ENCODE measurements around the gene CAPN14. TPM values are rescaled to one million over a fixed set of nuclear protein-coding genes. Genes with fewer than 3 reads are reported as not detected.

The CAPN14 gene
- total and polyA plus RNA-seq, 4 donors: 0.05 to 0.08 TPM; not detected in 2

- DNase-seq (ENCODE audit: low spot score): no peak
- TF ChIP-seq ATF3 (IDR thresholded peaks at IDR 0.05) (no peak), ZBTB33 (IDR thresholded peaks at IDR 0.05) (no peak), FOXA2 (IDR thresholded peaks at IDR 0.05) (no peak), GABPA (IDR thresholded peaks at IDR 0.05 in 1 of 2, conservative IDR thresholded peaks at IDR 0.05 in 1 of 2) (no peak), HNF4G (IDR thresholded peaks at IDR 0.05) (no peak), FOXA1 (IDR thresholded peaks at IDR 0.05) (no peak), CTCF (IDR thresholded peaks at IDR 0.05; ENCODE audit: low read depth, low read length, missing input control) (no peak), YY1 (IDR thresholded peaks at IDR 0.05) (no peak), TAF1 (conservative IDR thresholded peaks at IDR 0.05) (no peak), MAX (IDR thresholded peaks at IDR 0.05) (no peak), SP1 (IDR thresholded peaks at IDR 0.05) (no peak), RAD21 (IDR thresholded peaks at IDR 0.05) (no peak), HNF4A (conservative IDR thresholded peaks at IDR 0.05) (no peak), EGR1 (IDR thresholded peaks at IDR 0.05; ENCODE audit: low read depth in 2 of 2) (no peak), NR2F2 (IDR thresholded peaks at IDR 0.05) (no peak), REST (IDR thresholded peaks at IDR 0.05) (no peak), RXRA (IDR thresholded peaks at IDR 0.05) (no peak), JUND (IDR thresholded peaks at IDR 0.05) (no peak)
- Histone ChIP-seq H3K27ac (ENCODE audit: low read depth in 1 of 2, low read length in 2 of 2) (no peak overlapping the region), H3K9ac (ENCODE audit: low read depth in 1 of 2, low read length in 2 of 2) (no peak overlapping the region), H3K4me1 (ENCODE audit: control insufficient read depth in 4 of 4, insufficient read depth in 4 of 4, low read length in 3 of 4) (no peaks in the 10 kb centered on the region), H3K36me3 (ENCODE audit: control insufficient read depth in 4 of 4, insufficient read depth in 3 of 4, low read depth in 1 of 4, low read length in 3 of 4) (no peaks in the 10 kb centered on the region), H3K9me3 (ENCODE audit: control insufficient read depth in 4 of 4, low read length in 3 of 4) (no peaks in the 10 kb centered on the region), H3K4me3 (ENCODE audit: low read depth in 1 of 3, low read length in 3 of 3) (no peak overlapping the region), H3K27me3 (ENCODE audit: control insufficient read depth in 4 of 4, insufficient read depth in 4 of 4, low read length in 3 of 4) (no peaks in the 10 kb centered on the region)
- 92% methylated on average over 2 of the region's 2 CpGs for WGBS
These were observed 20.7 kb downstream of the CAPN14 start for GRCh38 chr2:31196622-31197021.

All from liver (tissue), 9 donors.